ENCODE measurements around the gene RAD51AP1. TPM values are rescaled to one million over a fixed set of nuclear protein-coding genes. Genes with fewer than 3 reads are reported as not detected.

Gene RAD51AP1
- total and polyA plus RNA-seq, 10 donors = 3.6 to 10.9 (median 5.1) TPM

DNA sequence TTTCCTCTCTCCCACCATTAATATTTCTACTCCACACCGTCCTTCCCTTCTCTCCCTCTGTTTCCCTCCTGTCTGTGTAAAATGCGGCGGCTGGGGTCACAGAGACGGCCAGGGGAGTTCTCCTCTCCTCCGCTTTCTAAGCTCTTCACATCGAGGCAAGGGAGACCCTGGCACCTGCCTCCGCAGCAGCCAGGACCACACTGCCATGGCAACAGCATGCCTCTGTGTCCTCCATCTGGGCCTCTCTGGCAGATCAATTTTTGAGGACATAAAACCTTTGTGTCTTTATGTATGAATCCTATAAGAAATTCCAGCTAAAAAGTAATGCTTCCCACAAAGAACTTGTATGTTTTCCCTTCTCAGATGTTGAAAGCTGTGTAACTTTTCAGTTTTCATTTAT is 64.7 kb downstream of the RAD51AP1 start:
- no peaks in the 10 kb centered on the region for H3K27me3 ChIP-seq (replicated peaks in 1 of 7)
- no peak for TF ChIP-seq POLR2A (IDR thresholded peaks at IDR 0.05)
- TF ChIP-seq POLR2AphosphoS5 (IDR thresholded peaks at IDR 0.05) = no peak
- TF ChIP-seq, protein P1, sequence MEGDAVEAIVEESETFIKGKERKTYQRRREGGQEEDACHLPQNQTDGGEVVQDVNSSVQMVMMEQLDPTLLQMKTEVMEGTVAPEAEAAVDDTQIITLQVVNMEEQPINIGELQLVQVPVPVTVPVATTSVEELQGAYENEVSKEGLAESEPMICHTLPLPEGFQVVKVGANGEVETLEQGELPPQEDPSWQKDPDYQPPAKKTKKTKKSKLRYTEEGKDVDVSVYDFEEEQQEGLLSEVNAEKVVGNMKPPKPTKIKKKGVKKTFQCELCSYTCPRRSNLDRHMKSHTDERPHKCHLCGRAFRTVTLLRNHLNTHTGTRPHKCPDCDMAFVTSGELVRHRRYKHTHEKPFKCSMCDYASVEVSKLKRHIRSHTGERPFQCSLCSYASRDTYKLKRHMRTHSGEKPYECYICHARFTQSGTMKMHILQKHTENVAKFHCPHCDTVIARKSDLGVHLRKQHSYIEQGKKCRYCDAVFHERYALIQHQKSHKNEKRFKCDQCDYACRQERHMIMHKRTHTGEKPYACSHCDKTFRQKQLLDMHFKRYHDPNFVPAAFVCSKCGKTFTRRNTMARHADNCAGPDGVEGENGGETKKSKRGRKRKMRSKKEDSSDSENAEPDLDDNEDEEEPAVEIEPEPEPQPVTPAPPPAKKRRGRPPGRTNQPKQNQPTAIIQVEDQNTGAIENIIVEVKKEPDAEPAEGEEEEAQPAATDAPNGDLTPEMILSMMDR (IDR thresholded peaks at IDR 0.05 in 8 of 11, conservative IDR thresholded peaks at IDR 0.05 in 3 of 11) = no peak
- peaks cover 10 to 30% (median 19%) of the 10 kb centered on the region in 6 donors for H3K4me1 ChIP-seq
- H3K9me3 ChIP-seq = no peaks in the 10 kb centered on the region
- H3K36me3 ChIP-seq = peaks cover 0 to 27% (median 2%) of the 10 kb centered on the region in 6 donors
- intact Hi-C loops (cut with DNase I; ENCODE audit: low total_unique reads) = loop anchor here (5.0 to 10.0 kb wide), 2 partner anchors 61 to 151 kb away; no protein-coding TSS in a partner anchor
- no peak overlapping the region for H3K27ac ChIP-seq
- DNase-seq = no peak
- H3K4me3 ChIP-seq = no peak overlapping the region
- WGBS, 5 donors = 74 to 84% (median 80%) methylated on average over 7 of the region's 7 CpGs

- Histone ChIP-seq H3K4me1 (peaks cover 10 to 30% (median 19%) of the 10 kb centered on the region in 6 donors), H3K27ac (no peak overlapping the region), H3K4me3 (peak overlapping the region in 1 of 8 donors; percentile 78), H3K27me3 (replicated peaks in 1 of 7) (no peaks in the 10 kb centered on the region), H3K9me3 (no peaks in the 10 kb centered on the region), H3K36me3 (peaks cover 0 to 32% (median 2%) of the 10 kb centered on the region in 6 donors)
- intact Hi-C loops (cut with DNase I; ENCODE audit: low total_unique reads) = loop anchor here (5.0 to 10.0 kb wide), 2 partner anchors 62 to 151 kb away; no protein-coding TSS in a partner anchor
- no peak for TF ChIP-seq POLR2AphosphoS5 (IDR thresholded peaks at IDR 0.05)
- no peak for TF ChIP-seq POLR2A (IDR thresholded peaks at IDR 0.05)
- TF ChIP-seq, protein P1 (IDR thresholded peaks at IDR 0.05 in 8 of 11, conservative IDR thresholded peaks at IDR 0.05 in 3 of 11) = no peak
- WGBS, 5 donors = 20 to 47% (median 38%) methylated on average over 1 of the region's 1 CpG
- DNase-seq = no peak
Measured at GRCh38 chr12:4603946-4604345, 65.3 kb downstream of the RAD51AP1 start.

GRCh38 chr12:4604684-4605193 is 66.0 kb downstream of the RAD51AP1 start:
- peak; percentile 93 for DNase-seq
- peaks cover 10 to 30% (median 19%) of the 10 kb centered on the region in 6 donors for H3K4me1 ChIP-seq
- H3K9me3 ChIP-seq = no peaks in the 10 kb centered on the region
- H3K27me3 ChIP-seq (replicated peaks in 1 of 7) = no peaks in the 10 kb centered on the region
- WGBS, 5 donors = 1 to 9% (median 2%) methylated on average over 17 to 25 of the region's 25 CpGs
- peaks cover 0 to 32% (median 5%) of the 10 kb centered on the region in 6 donors for H3K36me3 ChIP-seq
- H3K4me3 ChIP-seq = peak overlapping the region; percentile 60 to 88 (median 78)
- intact Hi-C loops (cut with DNase I; ENCODE audit: low total_unique reads) = loop anchor here (5.0 to 10.0 kb wide), 2 partner anchors 62 to 150 kb away; no protein-coding TSS in a partner anchor
- peak overlapping the region in 7 of 8 donors; percentile 67 to 84 (median 76) for H3K27ac ChIP-seq
- TF ChIP-seq, protein P1 (IDR thresholded peaks at IDR 0.05 in 8 of 11, conservative IDR thresholded peaks at IDR 0.05 in 3 of 11) = peak; percentile 90 to 98 (median 97)
- TF ChIP-seq POLR2AphosphoS5 (IDR thresholded peaks at IDR 0.05) (peak in 2 of 3 donors; percentile 68 to 70), POLR2A (IDR thresholded peaks at IDR 0.05) (no peak)

DNA sequence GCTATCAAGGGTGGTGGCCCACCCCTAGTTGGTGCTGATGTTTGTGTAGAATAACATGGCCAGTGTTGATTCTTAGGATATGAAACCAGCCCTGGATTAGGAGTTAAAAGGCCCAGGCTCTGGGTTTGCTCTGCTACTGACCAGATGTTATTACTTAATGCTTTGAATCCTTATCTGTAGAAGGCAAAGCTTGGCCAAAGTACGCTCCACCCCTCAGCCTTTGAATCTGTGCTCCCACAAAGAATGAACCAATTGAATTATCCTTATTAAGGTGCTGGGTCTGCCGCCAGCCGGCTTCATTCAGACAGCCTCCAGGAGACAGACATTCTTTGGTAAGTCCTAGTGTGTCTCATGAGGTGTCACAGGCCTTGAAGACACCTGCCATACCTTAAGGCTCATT is 68.4 kb downstream of the RAD51AP1 start:
- intact Hi-C loops (cut with DNase I; ENCODE audit: low total_unique reads) = loop anchor here (10.0 kb wide), 1 partner anchor 148 kb away; no protein-coding TSS in a partner anchor
- H3K9me3 ChIP-seq = no peaks in the 10 kb centered on the region
- peaks cover 10 to 30% (median 19%) of the 10 kb centered on the region in 6 donors for H3K4me1 ChIP-seq
- no peak for TF ChIP-seq POLR2A (IDR thresholded peaks at IDR 0.05)
- no peak for TF ChIP-seq POLR2AphosphoS5 (IDR thresholded peaks at IDR 0.05)
- TF ChIP-seq, protein P1 (IDR thresholded peaks at IDR 0.05 in 8 of 11, conservative IDR thresholded peaks at IDR 0.05 in 3 of 11) = no peak
- no peak for DNase-seq
- H3K27ac ChIP-seq = no peak overlapping the region
- H3K27me3 ChIP-seq (replicated peaks in 1 of 7) = no peaks in the 10 kb centered on the region
- WGBS, 5 donors = 75 to 99% (median 95%) methylated on average over 3 of the region's 3 CpGs
- peaks cover 0 to 51% (median 26%) of the 10 kb centered on the region in 6 donors for H3K36me3 ChIP-seq
- no peak overlapping the region for H3K4me3 ChIP-seq
